ENCODE results near the gene NDUFS8.

Gene NDUFS8

GRCh38 chr11:68049509-68050370 lies 19.3 kb downstream of the NDUFS8 start:
- no peak for DNase-seq (ENCODE audit: low spot score)

GRCh38 chr11:68050371-68050841 lies 19.9 kb downstream of the NDUFS8 start:
- DNase-seq (ENCODE audit: low spot score), result no peak

GRCh38 chr11:68051191-68052136 lies 21.0 kb downstream of the NDUFS8 start:
- DNase-seq (ENCODE audit: low spot score), result no peak

- no peak for DNase-seq (ENCODE audit: low spot score)
Observed at GRCh38 chr11:68052137-68052873, 21.8 kb downstream of the NDUFS8 start.

GRCh38 chr11:68053117-68053516 lies 22.6 kb downstream of the NDUFS8 start:
- DNase-seq (ENCODE audit: low spot score), result no peak

GRCh38 chr11:68053981-68054812 lies 23.7 kb downstream of the NDUFS8 start:
- DNase-seq (ENCODE audit: low spot score), result no peak

GRCh38 chr11:68056317-68057285 lies 26.1 kb downstream of the NDUFS8 start:
- DNase-seq (ENCODE audit: low spot score), result no peak

GRCh38 chr11:68057807-68058206 lies 27.3 kb downstream of the NDUFS8 start:
- DNase-seq (ENCODE audit: low spot score), result no peak

- no peak for DNase-seq (ENCODE audit: low spot score)
Observed at GRCh38 chr11:68061508-68061907, 31.0 kb downstream of the NDUFS8 start.

GRCh38 chr11:68064926-68065325 lies 34.4 kb downstream of the NDUFS8 start:
- no peak for DNase-seq (ENCODE audit: low spot score)

GRCh38 chr11:68065841-68066240 lies 35.4 kb downstream of the NDUFS8 start:
- no peak for DNase-seq (ENCODE audit: low spot score)

GRCh38 chr11:68066742-68067141 lies 36.3 kb downstream of the NDUFS8 start:
- DNase-seq (ENCODE audit: low spot score), result no peak

GRCh38 chr11:68067991-68068390 lies 37.5 kb downstream of the NDUFS8 start:
- DNase-seq (ENCODE audit: low spot score), result no peak

GRCh38 chr11:68071281-68072048 lies 41.0 kb downstream of the NDUFS8 start:
- DNase-seq (ENCODE audit: low spot score), result no peak

- no peak for DNase-seq (ENCODE audit: low spot score)
Observed at GRCh38 chr11:68074584-68075352, 44.3 kb downstream of the NDUFS8 start.

- DNase-seq (ENCODE audit: low spot score), result no peak
Observed at GRCh38 chr11:68076371-68077042, 46.0 kb downstream of the NDUFS8 start.
